HuH-7 (cell line): ENCODE measurements around the gene ARMC10.
"Not testable (repeated sequence)": the region's sequence is repeated elsewhere in the genome, so short reads cannot be mapped to it uniquely, and the experiment has no call there.

Experiments
- DNase-seq: peaks from one replicate; pipeline ENCODE4 v3.0.0; 2011; ENCODE audit warnings: low spot score

ARMC10 gene

GRCh38 chr7:103124429-103124979 is 49.6 kb downstream of the ARMC10 start:
- DNase-seq, result peak; percentile 30

- no peak for DNase-seq
Measured at GRCh38 chr7:103127006-103127405, 52.1 kb downstream of the ARMC10 start.

GRCh38 chr7:103129702-103130549 is 55.0 kb downstream of the ARMC10 start:
- DNase-seq, result no peak

GRCh38 chr7:103130901-103131624 is 56.1 kb downstream of the ARMC10 start:
- DNase-seq, result no peak

- no peak for DNase-seq
Measured at GRCh38 chr7:103132995-103133688, 58.2 kb downstream of the ARMC10 start.

GRCh38 chr7:103134836-103135554 is 60.1 kb downstream of the ARMC10 start:
- no peak for DNase-seq

GRCh38 chr7:103140061-103140460 is 65.1 kb downstream of the ARMC10 start:
- DNase-seq, result no peak

GRCh38 chr7:103140685-103141084 is 65.7 kb downstream of the ARMC10 start:
- DNase-seq, result no peak

- DNase-seq, result no peak
Measured at GRCh38 chr7:103141753-103142404, 66.9 kb downstream of the ARMC10 start.

GRCh38 chr7:103142494-103142893 is 67.6 kb downstream of the ARMC10 start:
- no peak for DNase-seq

- DNase-seq, result no peak
Measured at GRCh38 chr7:103143868-103144267, 68.9 kb downstream of the ARMC10 start.

- DNase-seq, result not testable (repeated sequence)
Measured at GRCh38 chr7:103144754-103145153, 69.8 kb downstream of the ARMC10 start.

- no peak for DNase-seq
Measured at GRCh38 chr7:103148131-103148993, 73.4 kb downstream of the ARMC10 start.
